A549 treated with DMSO at 1 μM for 4 hours (cell line): ENCODE results near the gene CBLN1. TPM values are rescaled to one million over a fixed set of nuclear protein-coding genes. Genes with fewer than 3 reads are reported as not detected.

ENCODE experiments used
- total RNA-seq: library from RNA; stranded (reverse); fragments of 200-300 nt; extraction: Qiagen RNA extraction; gene quantifications from 5 replicates; pipeline ENCODE4 v1.2.3, GENCODE V29; 2022; ENCODE audit warnings: low read depth

CBLN1 gene
- total RNA-seq = 0.06 to 0.24 TPM (median 0.08 TPM) in 4 of 5 replicates, not detected in the other

DNA sequence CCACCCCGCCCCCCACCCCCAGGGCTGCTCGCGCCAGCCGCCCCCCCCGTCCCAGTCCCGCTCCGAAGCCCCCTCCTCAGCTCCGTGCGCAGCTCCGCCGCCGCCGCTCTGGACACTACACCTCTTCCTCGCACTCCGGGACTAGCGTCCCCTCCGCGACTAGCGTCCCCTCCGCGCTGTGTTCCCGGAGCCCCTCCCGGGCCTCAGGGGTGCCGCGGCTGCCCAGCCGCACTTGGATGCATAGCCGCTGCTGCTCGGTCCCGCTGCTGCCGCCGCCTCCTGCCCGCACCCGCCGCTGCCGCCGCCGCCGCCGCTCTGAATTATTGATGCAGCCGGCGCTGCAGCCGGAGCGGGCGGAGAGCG, at the start of gene CBLN1:
Gene CBLN1 (minus strand): TSS at position 359 of the 363 bp plus-strand sequence. CDS start 373 bp downstream, outside the sequence.

Other genes with a start within 250 kb of the CBLN1 start
- not detected in 5 replicates for gene C16orf78, start 92.0 kb upstream of the CBLN1 start, total RNA-seq